Measurements from ENCODE around the gene KY. TPM values are rescaled to one million over a fixed set of nuclear protein-coding genes. Genes with fewer than 3 reads are reported as not detected.

Gene KY
- polyA plus RNA-seq, 1 donor (not counting 4 experiments of a cell fraction or from before 2014, with no cell fraction given), result not detected

GRCh38 chr3:134567605-134568004, 83.2 kb downstream of the KY start:
- Histone ChIP-seq H3K9me1 (ENCODE audit: control insufficient read depth, extremely low read depth, insufficient read depth, low read length) (no peaks in the 10 kb centered on the region), H3K9me3 (ENCODE audit: control insufficient read depth, low read depth, low read length) (no peaks in the 10 kb centered on the region), H3K79me2 (ENCODE audit: control insufficient read depth, insufficient read depth, low read length) (no peaks in the 10 kb centered on the region), H3K4me3 (ENCODE audit: control insufficient read depth in 2 of 3, extremely low read depth in 1 of 3, insufficient read depth in 2 of 3, low read depth in 1 of 3, low read length in 3 of 3) (no peak overlapping the region), H2AFZ (ENCODE audit: control insufficient read depth, low read length) (no peak overlapping the region), H3K4me1 (ENCODE audit: control insufficient read depth, extremely low read depth, insufficient read depth, low read length) (peaks cover 5% of the 10 kb centered on the region), H3K27me3 (ENCODE audit: control insufficient read depth, extremely low read depth, insufficient read depth, low read length) (no peaks in the 10 kb centered on the region), H3K36me3 (ENCODE audit: control insufficient read depth in 2 of 2, extremely low read depth in 1 of 2, insufficient read depth in 2 of 2, low read length in 2 of 2) (no peaks in the 10 kb centered on the region), H3K27ac (ENCODE audit: control insufficient read depth, insufficient read depth, low read length) (no peak overlapping the region), H4K20me1 (ENCODE audit: control insufficient read depth, extremely low read depth, insufficient read depth, low read length) (no peaks in the 10 kb centered on the region), H3K4me2 (ENCODE audit: control insufficient read depth, extremely low read depth, insufficient read depth, low read depth, low read length) (no peak overlapping the region), H3K9ac (ENCODE audit: control insufficient read depth, extremely low read depth, insufficient read depth, low read length) (no peak overlapping the region)
- TF ChIP-seq CTCF (optimal IDR thresholded peaks at IDR 0.05 in 1 of 3, IDR thresholded peaks at IDR 0.05 in 1 of 3, conservative IDR thresholded peaks at IDR 0.05 in 1 of 3; ENCODE audit: extremely low read depth in 1 of 3, insufficient read depth in 2 of 3, low read length in 3 of 3) (no peak), EZH2 (IDR thresholded peaks at IDR 0.05; ENCODE audit: low read length) (no peak)
- no peak for FAIRE-seq
- no peak for DNase-seq (ENCODE audit: low read depth, low spot score)
- dilution Hi-C loops (cut with MboI; ENCODE audit: extremely low pct_ligation_motif_present, low sequenced_read_pairs), result no loop called here

GRCh38 chr3:134564991-134565390, 85.8 kb downstream of the KY start:
- no peak overlapping the region for H3K4me2 ChIP-seq (ENCODE audit: control insufficient read depth, extremely low read depth, insufficient read depth, low read depth, low read length)
- dilution Hi-C loops (cut with MboI; ENCODE audit: extremely low pct_ligation_motif_present, low sequenced_read_pairs), result no loop called here
- no peak overlapping the region for H2AFZ ChIP-seq (ENCODE audit: control insufficient read depth, low read length)
- peaks cover 5% of the 10 kb centered on the region for H3K4me1 ChIP-seq (ENCODE audit: control insufficient read depth, extremely low read depth, insufficient read depth, low read length)
- H3K79me2 ChIP-seq (ENCODE audit: control insufficient read depth, insufficient read depth, low read length), result no peaks in the 10 kb centered on the region
- no peaks in the 10 kb centered on the region for H4K20me1 ChIP-seq (ENCODE audit: control insufficient read depth, extremely low read depth, insufficient read depth, low read length)
- H3K27ac ChIP-seq (ENCODE audit: control insufficient read depth, insufficient read depth, low read length), result no peak overlapping the region
- H3K9me3 ChIP-seq (ENCODE audit: control insufficient read depth, low read depth, low read length), result no peaks in the 10 kb centered on the region
- FAIRE-seq (no peak), DNase-seq (ENCODE audit: low read depth, low spot score) (no peak)
- no peak overlapping the region for H3K9ac ChIP-seq (ENCODE audit: control insufficient read depth, extremely low read depth, insufficient read depth, low read length)
- peaks cover 0 to 1% of the 10 kb centered on the region in 2 experiments for H3K36me3 ChIP-seq (ENCODE audit: control insufficient read depth in 2 of 2, extremely low read depth in 1 of 2, insufficient read depth in 2 of 2, low read length in 2 of 2)
- TF ChIP-seq CTCF (optimal IDR thresholded peaks at IDR 0.05 in 1 of 3, IDR thresholded peaks at IDR 0.05 in 1 of 3, conservative IDR thresholded peaks at IDR 0.05 in 1 of 3; ENCODE audit: extremely low read depth in 1 of 3, insufficient read depth in 2 of 3, low read length in 3 of 3) (no peak), EZH2 (IDR thresholded peaks at IDR 0.05; ENCODE audit: low read length) (no peak)
- H3K4me3 ChIP-seq (ENCODE audit: control insufficient read depth in 2 of 3, extremely low read depth in 1 of 3, insufficient read depth in 2 of 3, low read depth in 1 of 3, low read length in 3 of 3), result no peak overlapping the region
- H3K9me1 ChIP-seq (ENCODE audit: control insufficient read depth, extremely low read depth, insufficient read depth, low read length), result no peaks in the 10 kb centered on the region
- H3K27me3 ChIP-seq (ENCODE audit: control insufficient read depth, extremely low read depth, insufficient read depth, low read length), result no peaks in the 10 kb centered on the region

Measured in keratinocyte (primary cell).